RCC 7860 (cell line): ENCODE measurements around the gene RYR2.
"Not testable (repeated sequence)": the region's sequence is repeated elsewhere in the genome, so short reads cannot be mapped to it uniquely, and the experiment has no call there.

Source experiments
- DNase-seq: peaks from one replicate; pipeline ENCODE4 v3.0.0-alpha.2; 2015; ENCODE audit warnings: low spot score
- FAIRE-seq: peaks from 2 replicates; lab custom pipeline; 2012; peaks lifted over from hg19 to GRCh38; lab: Jason Lieb, UNC

RYR2 gene

DNA sequence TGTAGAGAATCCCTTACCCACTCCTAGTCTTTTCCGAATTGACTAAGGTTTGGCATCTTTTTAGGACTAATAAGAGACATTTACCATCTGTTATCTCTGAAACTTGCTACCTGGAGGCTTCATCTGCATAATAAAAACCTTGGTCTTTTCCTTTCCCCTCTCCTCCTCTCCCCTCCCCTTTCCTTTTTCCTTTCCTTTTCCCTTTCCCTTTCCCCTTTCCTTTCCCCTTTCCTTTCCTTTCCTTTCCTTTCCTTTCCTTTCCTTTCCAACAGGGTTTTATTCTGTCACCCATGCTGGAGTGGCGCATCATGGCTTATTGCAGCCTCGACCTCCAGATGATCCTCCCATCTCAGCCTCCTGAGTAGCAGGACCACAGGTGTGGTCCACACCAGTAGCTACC is 195.7 kb downstream of the RYR2 start:
- no peak for FAIRE-seq
- DNase-seq, result no peak

DNA sequence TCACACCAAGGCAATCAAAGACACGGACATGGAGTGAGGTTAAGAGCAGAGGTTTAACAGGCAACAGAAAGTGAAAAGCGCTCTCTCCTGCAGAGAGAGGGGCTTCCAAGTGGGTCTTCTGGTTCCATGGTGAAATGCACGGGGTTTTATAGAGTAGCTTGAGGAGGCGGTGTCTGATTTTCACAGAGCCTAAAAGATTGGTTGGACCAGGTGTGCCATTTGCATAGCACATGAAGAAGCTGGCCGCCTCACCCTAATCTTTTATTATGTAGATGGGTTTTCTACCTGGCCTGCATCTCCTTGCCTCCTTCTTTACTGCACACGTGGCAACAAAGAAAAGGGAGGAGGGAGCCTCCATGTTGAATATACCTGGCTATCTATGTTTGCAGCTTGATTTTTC is 197.3 kb downstream of the RYR2 start:
- FAIRE-seq (no peak), DNase-seq (no peak)

DNA sequence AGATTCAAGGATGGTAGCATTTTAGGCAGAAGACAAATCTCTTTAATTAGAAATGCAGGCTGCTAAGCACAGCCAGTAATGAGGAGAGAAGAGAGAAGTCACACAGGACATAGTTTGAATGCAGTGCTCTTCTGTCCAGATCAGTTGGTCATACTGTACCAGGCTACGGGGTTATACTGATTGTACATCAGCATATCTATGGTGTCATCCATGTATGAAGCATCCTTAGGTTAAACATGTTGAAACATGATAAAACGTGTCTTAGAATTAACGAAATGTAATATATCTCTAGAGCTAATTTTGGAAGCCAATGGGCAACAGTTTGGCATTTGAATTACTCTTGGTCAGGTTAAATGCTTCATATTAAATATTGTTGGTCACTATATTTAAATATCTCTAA is 199.1 kb downstream of the RYR2 start:
- DNase-seq (no peak), FAIRE-seq (no peak)

DNA sequence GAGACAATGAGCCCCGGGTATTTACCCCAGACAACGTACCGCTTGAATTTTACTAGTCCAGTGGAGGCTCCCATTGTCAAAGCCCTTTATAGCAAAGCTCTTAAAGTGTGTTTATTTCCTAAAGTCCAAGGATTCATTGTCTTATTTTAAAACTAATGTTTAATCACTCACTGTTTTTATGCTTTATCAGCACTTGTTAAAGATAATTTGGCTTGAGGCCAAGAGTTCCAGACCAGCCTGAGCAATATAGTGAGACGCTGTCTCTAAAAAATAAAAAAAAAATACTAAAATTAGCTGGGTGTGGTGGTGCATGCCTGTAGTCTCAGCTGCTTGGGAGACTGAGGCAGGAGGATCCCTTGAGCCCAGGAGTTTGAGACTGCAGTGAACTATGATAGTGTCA is 202.8 kb downstream of the RYR2 start:
- FAIRE-seq (no peak), DNase-seq (no peak)

DNA sequence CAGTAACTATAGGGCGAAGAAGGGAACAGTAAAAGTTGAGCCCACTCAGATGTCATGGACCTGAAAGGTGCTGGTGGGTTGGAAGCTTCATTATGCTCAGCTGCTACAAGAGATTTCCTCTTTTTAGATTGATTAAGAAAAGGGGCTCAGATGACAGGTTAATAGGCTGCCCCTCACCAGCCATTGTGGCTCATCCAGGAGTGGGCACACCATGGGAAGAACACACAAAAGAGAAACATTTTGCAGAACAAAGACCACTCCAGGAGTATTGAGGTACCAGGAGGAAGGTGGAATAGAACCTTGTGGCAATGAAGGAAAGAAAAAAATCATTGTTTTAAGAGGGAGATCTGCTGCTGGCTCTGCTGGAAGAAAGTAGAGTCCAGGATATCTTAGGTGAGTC is 205.5 kb downstream of the RYR2 start:
- DNase-seq (no peak), FAIRE-seq (no peak)

DNA sequence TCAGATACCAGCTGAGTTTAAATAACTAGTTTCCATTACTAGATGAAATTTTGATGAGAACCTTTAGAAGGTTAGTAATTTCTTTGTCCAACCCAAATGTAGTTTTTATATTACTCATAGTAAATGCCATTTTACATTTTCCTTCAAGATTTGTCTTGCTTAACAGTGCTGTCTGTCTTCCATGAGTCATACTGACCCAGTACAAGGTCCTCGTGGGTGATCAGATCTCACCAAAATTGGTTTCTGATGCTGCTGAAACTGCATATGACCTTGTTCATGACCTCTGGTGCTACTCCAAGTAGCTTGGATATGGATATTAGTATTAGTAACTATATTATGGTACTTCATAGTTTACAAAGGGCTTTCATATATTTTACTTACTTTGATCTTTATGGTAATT is 207.1 kb downstream of the RYR2 start:
- DNase-seq (no peak), FAIRE-seq (no peak)

DNA sequence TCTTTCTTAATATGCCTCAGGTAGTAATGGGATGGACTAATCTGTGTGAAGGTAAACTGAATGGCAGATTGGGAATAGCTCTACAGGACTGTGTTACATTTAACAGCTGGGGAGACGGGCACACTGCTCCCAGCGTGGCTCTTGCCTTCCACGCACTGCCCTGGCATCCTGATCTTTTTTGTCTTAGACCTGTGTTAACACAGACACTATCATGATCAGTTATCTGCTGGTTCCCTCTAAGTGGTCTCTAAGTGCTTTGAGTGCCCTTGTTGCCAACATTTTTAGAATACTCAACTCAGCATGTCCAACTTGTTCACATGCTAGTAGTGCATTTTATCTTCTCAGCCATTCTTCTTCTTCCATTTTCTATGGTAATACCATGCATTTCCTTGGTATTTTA is 208.1 kb downstream of the RYR2 start:
- DNase-seq (no peak), FAIRE-seq (no peak)

DNA sequence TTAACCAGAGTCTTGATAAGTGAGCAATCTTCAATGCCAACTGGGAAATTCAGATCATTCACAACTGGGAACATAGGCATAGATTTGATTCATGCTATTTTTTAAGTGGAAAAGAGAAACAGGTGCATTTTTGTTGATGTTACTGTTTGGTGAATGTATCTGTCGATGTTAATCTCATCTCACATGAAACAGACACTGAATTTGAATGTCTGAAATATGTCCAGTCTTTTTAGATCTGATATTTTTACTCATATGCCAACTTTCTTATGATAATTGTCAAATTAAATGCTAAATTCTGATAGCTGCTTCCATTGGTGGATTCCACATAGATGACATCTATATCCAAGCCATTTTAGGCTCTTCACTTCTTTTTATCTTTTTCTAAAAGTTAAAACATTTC is 213.1 kb downstream of the RYR2 start:
- no peak for FAIRE-seq
- no peak for DNase-seq

DNA sequence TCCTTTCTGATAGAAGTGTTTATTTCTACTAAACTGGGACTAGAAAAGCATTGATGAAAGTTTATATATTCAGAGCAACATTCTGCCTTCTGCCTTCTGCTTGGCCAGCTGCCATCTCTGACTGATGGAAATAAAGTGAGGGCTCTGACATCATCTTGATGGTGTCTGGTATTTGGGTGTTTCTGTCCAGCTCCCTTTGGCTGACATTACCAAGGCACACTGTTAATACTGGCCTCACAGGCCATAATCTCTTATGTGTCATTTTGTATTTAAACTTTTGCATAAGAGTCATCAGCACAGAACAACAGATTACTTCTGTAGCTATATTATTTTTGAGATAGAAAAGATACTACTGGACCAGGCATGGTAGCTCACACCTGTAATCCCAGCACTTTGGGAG is 216.9 kb downstream of the RYR2 start:
- FAIRE-seq (no peak), DNase-seq (no peak)

DNA sequence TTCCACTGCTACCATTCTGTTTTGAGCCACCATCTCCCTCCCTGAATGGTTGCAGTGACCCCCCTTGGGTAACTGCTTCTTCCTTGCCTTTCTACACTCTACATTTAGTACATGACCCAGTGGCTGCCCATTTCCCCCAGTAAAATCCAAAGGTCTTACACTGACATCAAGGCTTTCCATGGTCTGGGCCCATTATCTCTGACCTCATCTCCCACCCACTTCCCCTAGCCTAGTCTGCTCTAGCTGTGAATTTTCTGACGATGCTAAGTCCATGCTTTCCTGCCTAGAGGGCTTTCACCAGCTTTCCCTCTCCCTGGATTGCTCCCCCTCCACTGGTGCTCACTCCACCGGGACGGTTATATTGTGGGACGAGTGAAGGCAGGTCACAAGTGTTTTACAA is 219.2 kb downstream of the RYR2 start:
- FAIRE-seq, result no peak
- no peak for DNase-seq

DNA sequence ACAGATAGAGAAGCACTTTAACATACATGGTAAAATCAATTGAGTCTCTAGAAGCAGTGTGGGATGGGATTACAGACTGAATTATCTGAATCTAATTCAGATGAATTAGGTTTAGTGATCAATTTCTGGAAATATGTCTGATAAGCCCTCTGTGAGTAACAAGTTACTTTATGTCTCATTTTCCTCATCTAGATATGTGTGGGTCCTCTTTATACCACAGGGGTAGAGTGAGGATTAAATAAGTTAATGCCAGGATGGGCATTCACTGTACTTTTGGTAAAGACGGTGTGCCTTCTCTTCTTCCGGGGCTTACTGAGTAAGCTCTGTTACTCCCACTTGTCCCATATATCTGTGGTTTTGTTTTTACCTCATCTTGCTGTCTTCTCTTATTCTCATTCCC is 225.8 kb downstream of the RYR2 start:
- DNase-seq, result no peak
- FAIRE-seq, result no peak

DNA sequence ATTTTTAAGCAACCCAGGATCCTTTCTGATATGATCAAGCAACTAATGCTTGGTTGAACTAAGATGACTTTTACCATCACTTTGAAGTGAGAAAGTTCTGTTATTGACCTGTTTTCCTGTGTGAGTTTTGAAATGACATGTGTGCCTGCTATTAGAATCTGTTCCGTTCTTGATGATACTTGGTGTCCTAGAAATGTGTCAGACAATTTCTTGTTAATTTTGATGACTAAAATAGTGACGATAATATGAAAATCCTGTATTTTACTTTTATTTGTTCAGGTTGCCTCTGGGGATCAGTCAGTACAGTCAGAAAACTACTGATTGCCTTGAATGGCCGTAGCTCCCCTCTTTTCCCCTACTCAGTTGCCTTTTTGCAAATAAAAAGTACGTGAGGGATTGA is 228.0 kb downstream of the RYR2 start:
- no peak for DNase-seq
- no peak for FAIRE-seq

DNA sequence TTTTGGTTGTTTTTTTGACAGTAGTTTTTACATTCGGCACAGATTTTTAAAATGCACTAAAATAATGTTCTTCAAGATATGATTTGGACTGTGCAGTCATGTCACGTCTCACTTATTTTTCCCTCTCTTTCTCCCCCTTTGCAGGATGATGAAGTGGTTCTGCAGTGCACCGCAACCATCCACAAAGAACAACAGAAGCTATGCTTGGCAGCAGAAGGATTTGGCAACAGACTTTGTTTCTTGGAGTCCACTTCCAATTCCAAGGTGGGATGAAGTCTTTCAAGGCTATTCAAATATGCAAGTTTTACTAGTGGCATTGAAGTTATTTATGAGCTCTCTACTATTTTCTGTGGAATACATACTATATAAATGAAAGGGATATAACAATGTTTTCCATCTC is 228.4 kb downstream of the RYR2 start:
- FAIRE-seq (no peak), DNase-seq (no peak)

DNA sequence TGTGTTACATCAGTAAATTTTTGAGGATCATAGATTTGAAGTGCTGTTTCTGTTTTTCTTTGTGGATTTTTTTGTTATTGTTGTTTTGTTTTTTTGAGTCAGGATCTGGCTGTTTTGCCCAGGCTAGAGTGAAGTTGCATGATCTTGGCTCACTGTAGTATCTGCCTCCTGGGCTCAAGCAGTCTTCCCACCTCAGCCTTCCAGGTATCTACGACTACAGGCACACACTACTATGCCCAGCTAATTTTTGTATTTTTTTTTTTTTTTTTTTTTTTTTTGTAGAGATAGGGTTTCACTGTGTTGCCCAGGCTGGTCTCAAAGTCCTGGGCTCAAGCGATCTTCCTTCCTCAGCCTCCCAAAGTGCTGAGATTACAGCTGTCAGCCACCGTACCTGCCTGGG is 236.0 kb downstream of the RYR2 start:
- not testable (repeated sequence) for DNase-seq, FAIRE-seq

DNA sequence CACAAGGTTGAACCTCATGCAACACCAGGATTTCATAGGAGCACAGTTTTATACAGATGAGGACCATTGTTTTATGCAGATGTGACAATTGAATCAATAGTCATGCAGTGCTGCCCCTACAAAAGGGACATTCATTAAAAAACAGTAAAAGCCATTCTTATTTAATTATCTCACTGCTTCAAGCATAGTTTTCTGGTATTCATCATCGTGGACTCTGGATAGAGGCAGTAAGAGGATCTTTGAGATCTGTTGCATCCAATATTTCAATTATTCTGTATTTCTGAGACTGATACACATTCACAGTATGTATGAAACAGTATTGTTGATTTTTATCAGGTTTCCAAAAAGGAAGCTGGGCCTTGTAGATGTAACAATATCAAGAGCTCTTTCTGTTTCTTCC is 237.6 kb downstream of the RYR2 start:
- FAIRE-seq (no peak), DNase-seq (no peak)

DNA sequence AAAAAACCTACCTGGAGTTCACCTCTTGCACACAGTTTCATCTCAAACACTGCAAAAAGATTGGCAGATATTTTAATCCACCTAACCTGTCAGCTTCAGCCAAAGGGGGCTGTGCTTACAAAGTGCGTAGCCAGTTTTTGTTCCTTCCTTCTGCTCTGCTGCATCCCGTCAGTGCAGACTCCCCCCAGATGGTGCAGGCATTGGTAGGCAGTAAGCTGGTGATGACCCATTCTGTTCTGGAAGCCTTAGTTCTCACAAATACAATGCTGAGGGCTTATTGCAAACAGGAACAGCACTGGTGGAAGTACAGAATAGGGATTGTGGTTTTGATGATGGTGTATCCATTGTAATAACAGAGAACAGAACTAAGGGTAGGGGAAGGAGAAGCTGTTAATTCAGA is 239.5 kb downstream of the RYR2 start:
- DNase-seq, result no peak
- FAIRE-seq, result no peak

DNA sequence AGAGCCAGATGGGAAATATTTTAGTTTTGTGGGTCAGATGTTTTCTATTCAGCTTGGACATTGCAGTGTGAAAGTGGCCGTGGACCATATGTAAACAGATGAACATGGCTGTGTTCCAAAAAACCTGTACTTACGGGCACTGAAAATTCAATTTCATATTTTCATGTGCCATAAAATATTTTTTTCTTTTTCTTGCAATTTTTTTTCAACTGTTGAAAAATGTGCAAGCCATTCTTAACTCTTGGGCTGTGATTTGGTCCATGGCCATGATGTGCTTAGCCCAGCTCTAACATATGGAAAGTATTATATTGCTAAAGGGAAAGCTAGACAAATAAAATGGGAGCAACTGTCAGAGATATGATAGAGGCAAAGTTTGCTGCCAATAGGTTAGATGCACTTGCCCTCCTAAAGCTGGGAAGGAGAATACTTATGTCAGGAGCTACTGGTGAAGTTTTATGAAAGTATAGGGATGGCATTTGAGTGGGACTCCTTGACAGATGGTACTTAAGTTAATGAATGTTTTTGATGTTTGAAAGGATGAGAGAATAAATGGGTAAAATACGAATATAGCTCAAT is 240.3 kb downstream of the RYR2 start:
- FAIRE-seq (no peak), DNase-seq (no peak)

DNA sequence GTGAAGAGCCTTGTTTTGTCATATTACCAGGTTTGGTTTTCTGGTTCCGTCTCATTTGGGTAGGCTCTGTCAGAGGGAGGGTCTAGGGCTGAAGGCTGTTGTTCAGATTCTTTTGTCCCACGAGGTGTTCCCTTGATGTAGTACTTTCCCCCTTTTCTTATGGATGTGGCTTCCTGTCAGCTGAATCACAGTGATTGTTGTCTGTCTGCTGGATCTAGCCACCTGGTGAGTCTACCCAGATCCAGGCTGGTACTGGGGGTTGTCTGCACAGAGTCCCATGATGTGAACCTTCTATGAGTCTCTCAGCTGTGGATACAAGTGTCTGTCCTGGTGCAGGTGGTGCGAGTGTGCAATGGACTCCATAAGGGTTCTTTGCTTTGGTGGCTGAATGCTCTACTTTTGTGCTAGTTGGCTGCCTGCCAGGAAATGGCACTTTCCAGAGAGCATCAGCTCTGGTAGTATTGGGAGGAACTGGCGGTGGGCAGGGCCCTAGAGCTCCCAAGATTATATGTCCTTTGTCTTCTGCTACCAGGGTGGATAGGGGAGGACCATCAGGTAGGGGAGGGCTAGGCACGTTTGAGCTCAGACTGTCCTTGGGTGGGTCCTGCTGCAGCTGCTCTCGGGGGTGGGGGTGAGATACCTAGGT is 246.0 kb downstream of the RYR2 start:
- FAIRE-seq (no peak), DNase-seq (no peak)

DNA sequence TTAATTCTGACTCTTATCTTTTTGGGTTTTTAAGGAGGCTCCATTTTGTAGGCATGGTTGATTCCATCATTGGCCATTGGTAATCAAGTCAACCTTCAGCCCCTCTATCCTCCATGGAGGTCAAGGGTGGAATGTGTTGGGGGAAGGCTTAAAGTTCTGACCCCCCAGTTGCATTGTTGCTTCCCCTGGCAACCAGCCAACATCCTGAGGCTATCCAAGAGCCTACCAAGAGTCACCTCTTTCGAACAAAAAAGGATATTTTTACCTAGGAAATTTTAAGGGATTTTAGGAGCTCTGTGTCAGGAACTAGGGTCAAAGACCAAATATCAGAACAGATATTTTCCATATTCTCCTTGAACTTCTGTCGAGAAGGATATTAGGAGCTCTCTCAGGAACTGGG is 251.8 kb downstream of the RYR2 start:
- DNase-seq (no peak), FAIRE-seq (no peak)

DNA sequence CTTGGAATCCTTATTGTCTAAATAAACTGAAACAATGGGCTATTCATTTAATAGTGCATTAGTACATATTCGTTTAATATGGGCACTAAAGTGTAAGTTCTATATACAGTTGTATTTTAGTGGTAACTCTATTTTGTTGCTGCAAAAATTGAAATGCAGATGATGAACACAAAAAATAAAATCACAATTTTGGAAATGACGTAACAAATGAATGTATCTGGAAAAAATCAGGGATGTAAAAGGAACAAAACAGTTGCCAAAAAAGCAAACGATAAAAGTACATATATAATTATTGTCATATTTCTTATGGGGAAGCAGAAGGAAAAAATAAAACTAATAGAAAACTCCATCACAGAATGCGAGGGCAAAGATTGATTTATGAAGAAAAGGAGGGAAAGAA is 254.9 kb downstream of the RYR2 start:
- FAIRE-seq, result no peak
- no peak for DNase-seq

DNA sequence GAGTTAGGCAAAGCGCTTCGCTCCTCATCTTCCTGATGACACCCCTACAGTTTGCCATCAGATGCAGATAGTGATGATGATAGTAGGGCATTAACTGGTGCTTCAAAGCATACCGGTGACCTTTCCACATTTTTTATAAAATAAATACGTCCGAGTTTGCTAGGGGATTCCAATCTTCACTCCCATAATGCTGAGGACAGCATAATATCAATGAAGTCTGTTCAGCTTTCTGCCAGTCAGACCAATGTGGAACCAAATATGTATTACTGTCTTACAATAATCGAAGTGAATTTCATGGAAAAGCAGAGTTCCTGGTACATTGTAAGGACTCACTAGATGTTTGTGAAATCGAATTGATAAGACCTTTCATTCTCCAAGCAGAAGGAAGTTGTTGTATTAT is 258.7 kb downstream of the RYR2 start:
- no peak for FAIRE-seq
- DNase-seq, result no peak

DNA sequence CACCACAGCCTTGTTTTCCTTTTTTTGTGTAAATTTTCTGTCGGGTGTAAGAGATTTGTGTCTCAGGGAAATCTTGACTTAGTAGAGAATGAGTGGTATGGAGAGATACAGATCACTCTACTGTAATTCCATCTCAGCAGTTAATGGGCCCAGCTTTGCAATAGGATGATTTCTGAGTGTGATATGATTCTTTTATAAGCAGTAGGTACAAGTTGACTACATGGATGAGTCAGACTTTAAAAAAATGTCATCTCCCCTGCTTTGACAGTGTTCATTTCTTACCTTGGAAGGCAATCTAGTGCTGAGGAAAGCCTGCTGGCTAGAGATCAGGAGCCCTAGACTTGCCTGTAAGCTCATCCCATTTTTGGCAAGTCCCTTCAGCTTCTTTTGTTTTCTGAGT is 261.9 kb downstream of the RYR2 start:
- FAIRE-seq, result no peak
- no peak for DNase-seq

DNA sequence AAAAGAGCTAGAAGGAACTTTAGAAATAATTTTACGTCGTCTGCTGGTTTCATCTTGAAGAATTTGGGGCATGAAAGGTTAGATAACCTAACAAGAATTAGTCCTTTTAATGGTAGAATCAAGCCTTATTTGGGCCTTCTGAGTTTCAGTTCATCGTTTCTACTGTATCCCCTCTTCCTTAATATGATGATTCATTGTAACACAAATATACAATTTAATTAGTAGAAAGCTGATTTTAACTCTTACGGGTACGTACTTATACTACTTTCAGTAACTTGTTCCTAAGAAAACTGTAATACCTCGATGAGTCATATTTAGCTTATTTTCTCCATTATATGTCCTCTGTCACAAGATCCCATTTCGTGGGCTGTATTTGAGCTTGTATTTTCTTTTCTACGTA is 264.7 kb downstream of the RYR2 start:
- no peak for DNase-seq
- no peak for FAIRE-seq
